A549 (cell line): ENCODE measurements around the gene DCLRE1B. TPM values are rescaled to one million over a fixed set of nuclear protein-coding genes. Genes with fewer than 3 reads are reported as not detected.

Experiments used
- ATAC-seq, 2 experiments: fragments of 200-7000 bp in 1 of 2; fragments of >200 bp in 1 of 2; cut with Nextera tagmentation in 1 of 2; cut with Tn5 transposase in 1 of 2; 3 replicates each; pipeline versions ENCODE4 v1.8.0 to v1.9.1; 2018 to 2020; ENCODE audit warnings: mild to moderate bottlenecking in 1 of 2, moderate library complexity in 1 of 2
- CTCF ChIA-PET: fragments of 300-600 bp; sonication (Branson Sonifier 250); formaldehyde crosslinking; extraction: SDS; loops from one replicate; lab custom pipeline; 2021; ENCODE audit warnings: antibody characterized with exemption, inconsistent platforms; lab: Yijun Ruan, JAX
- POLR2A ChIA-PET: fragments of 350-600 bp; formaldehyde crosslinking; extraction: SDS; loops from one replicate; lab custom pipeline; 2021; ENCODE audit warnings: antibody characterized with exemption, inconsistent platforms; lab: Yijun Ruan, JAX
- DNase-seq, 2 experiments: peaks; one replicate each; pipeline versions ENCODE4 v3.0.0 to v3.0.0-alpha.2; 2011 to 2016; ENCODE audit warnings: low read depth in 1 of 2, low spot score in 1 of 2
- FAIRE-seq: peaks from 2 replicates; lab custom pipeline; 2011; peaks lifted over from hg19 to GRCh38; lab: Jason Lieb, UNC
- H3K27ac ChIP-seq, 2 experiments: fragments of >200 bp; sonication (Bioruptor Twin); formaldehyde crosslinking; 3 replicates each; pipeline ENCODE4 v1.5.1; 2016 to 2017
- H3K4me1 ChIP-seq: fragments of >200 bp; sonication (Bioruptor Twin); formaldehyde crosslinking; 3 replicates; pipeline ENCODE4 v1.6.1; 2016
- H3K4me2 ChIP-seq: fragments of >200 bp; sonication (Bioruptor Twin); formaldehyde crosslinking; 3 replicates; pipeline ENCODE4 v1.6.1; 2016
- H3K4me3 ChIP-seq: fragments of >200 bp; sonication (Bioruptor Twin); formaldehyde crosslinking; 3 replicates; pipeline ENCODE4 v1.5.1; 2016
- H3K9me3 ChIP-seq: fragments of >200 bp; sonication (Bioruptor Twin); formaldehyde crosslinking; 3 replicates; pipeline ENCODE4 v1.6.1; 2016
- BCL3 ChIP-seq: fragments of >200 bp; sonication (Bioruptor Twin); formaldehyde crosslinking; IDR thresholded peaks from 3 replicates; pipeline ENCODE4 v1.6.1; 2016
- BHLHE40 ChIP-seq: IDR thresholded peaks from 2 replicates; pipeline ENCODE4 v1.6.1; 2012; ENCODE audit warnings: low read depth, low read length, inconsistent platforms
- CBX2 ChIP-seq: fragments of 200-600 bp; sonication (generic); IDR thresholded peaks from 2 replicates; pipeline ENCODE4 v1.6.1; 2016; ENCODE audit warnings: low read depth, mild to moderate bottlenecking, borderline replicate concordance
- CEBPB ChIP-seq, 2 experiments: fragments of >200 bp in 1 of 2; sonication (Bioruptor Twin) in 1 of 2; formaldehyde crosslinking in 1 of 2; IDR thresholded peaks; 2 replicates each; pipeline ENCODE4 v1.6.1; 2012 to 2016
- CHD2 ChIP-seq: fragments of 150-350 bp; IDR thresholded peaks from 2 replicates; pipeline ENCODE4 v1.6.1; 2014; ENCODE audit warnings: low read length; ENCODE audit not compliant: partially characterized antibody
- E2F6 ChIP-seq: IDR thresholded peaks from 2 replicates; pipeline ENCODE4 v1.6.1; 2012; ENCODE audit warnings: low read depth, borderline replicate concordance
- EHF ChIP-seq: fragments of 250-450 bp; sonication (Bioruptor Pico); IDR thresholded peaks from 2 replicates; pipeline ENCODE4 v1.5.0; 2020; ENCODE audit warnings: mild to moderate bottlenecking
- FOSB ChIP-seq: fragments of 250-450 bp; sonication (Bioruptor Pico); IDR thresholded peaks from 2 replicates; pipeline ENCODE4 v1.5.0; 2020; ENCODE audit warnings: mild to moderate bottlenecking, moderate library complexity
- FOSL2 ChIP-seq, 2 experiments: fragments of 450-650 bp in 1 of 2; fragments of >200 bp in 1 of 2; sonication (Bioruptor Twin) in 1 of 2; formaldehyde crosslinking; IDR thresholded peaks; 2 replicates each; pipeline versions ENCODE4 v1.5.0 to v1.6.1; 2016 to 2020; ENCODE audit warnings: mild to moderate bottlenecking in 1 of 2, moderate library complexity in 1 of 2
- GATA3 ChIP-seq: IDR thresholded peaks from 2 replicates; pipeline ENCODE4 v1.6.1; 2012; ENCODE audit warnings: borderline replicate concordance
- HDAC2 ChIP-seq: fragments of 200-600 bp; sonication (generic); IDR thresholded peaks from 2 replicates; pipeline ENCODE4 v1.6.1; 2016
- HOXB5 ChIP-seq: fragments of 250-450 bp; sonication (Bioruptor Pico); IDR thresholded peaks from 2 replicates; pipeline ENCODE4 v1.5.0; 2020; ENCODE audit warnings: mild to moderate bottlenecking, moderate library complexity
- JUNB ChIP-seq: fragments of >200 bp; sonication (Bioruptor Twin); formaldehyde crosslinking; IDR thresholded peaks from 2 replicates; pipeline ENCODE4 v1.6.1; 2016
- MAFK ChIP-seq: fragments of 450-650 bp; IDR thresholded peaks from 2 replicates; pipeline ENCODE4 v1.6.1; 2014; ENCODE audit not compliant: partially characterized antibody
- NFE2L2 ChIP-seq: fragments of 150-350 bp; conservative IDR thresholded peaks from 2 replicates; pipeline ENCODE4 v1.6.1; 2014; ENCODE audit warnings: low read length
- PHF8 ChIP-seq: fragments of 200-600 bp; sonication (generic); IDR thresholded peaks from 2 replicates; pipeline ENCODE4 v1.6.1; 2016; ENCODE audit warnings: low read depth, mild to moderate bottlenecking, antibody characterized with exemption, moderate library complexity, borderline replicate concordance
- POLR2A ChIP-seq: IDR thresholded peaks from 2 replicates; pipeline ENCODE4 v1.6.1; 2012; ENCODE audit warnings: mild to moderate bottlenecking, low read length
- RARB ChIP-seq: fragments of 250-450 bp; sonication (Bioruptor Pico); IDR thresholded peaks from 2 replicates; pipeline ENCODE4 v1.8.0; 2021; ENCODE audit warnings: mild to moderate bottlenecking, moderate library complexity
- TFCP2L1 ChIP-seq: fragments of 250-450 bp; sonication (Bioruptor Pico); IDR thresholded peaks from 2 replicates; pipeline ENCODE4 v1.5.0; 2021; ENCODE audit warnings: mild to moderate bottlenecking
- ZC3H11A ChIP-seq: fragments of 450-650 bp; IDR thresholded peaks from 2 replicates; pipeline ENCODE4 v1.6.1; 2014; ENCODE audit warnings: antibody characterized with exemption, mild to moderate bottlenecking
- ZFP36 ChIP-seq: fragments of 450-650 bp; IDR thresholded peaks from 2 replicates; pipeline ENCODE4 v1.6.1; 2014; ENCODE audit warnings: borderline replicate concordance; ENCODE audit not compliant: partially characterized antibody
- ZNF302 ChIP-seq: fragments of 250-450 bp; sonication (Bioruptor Pico); IDR thresholded peaks from 2 replicates; pipeline ENCODE4 v1.9.0; 2021; ENCODE audit warnings: inconsistent platforms, mild to moderate bottlenecking, moderate library complexity
- ZSCAN20 ChIP-seq: fragments of 250-450 bp; sonication (Bioruptor Pico); IDR thresholded peaks from 2 replicates; pipeline ENCODE4 v1.8.0; 2022; ENCODE audit warnings: mild to moderate bottlenecking, moderate library complexity
- WGBS: methylation state at CpG from one replicate; pipeline ENCODE4 v1.1.6; 2017; ENCODE audit errors: missing lambda C conversion rate; 5-methylcytosine and 5-hydroxymethylcytosine counted together
- polyA plus RNA-seq, 4 experiments: library from polyadenylated mRNA; depleted of rRNA in 3 of 4; stranded (reverse); fragments of >200 nt; fragmentation: RNase III in 1 of 4; extraction: RNeasy Plus Mini Kit Qiagen cat#74134 plus additional on column Dnase treatment in 1 of 4; gene quantifications; 2 replicates in 3 of 4; 3 replicates in 1 of 4; pipeline ENCODE4 v1.2.3, GENCODE V29; 2011 to 2017
- TF ChIP-seq, protein P1 (sequence below): fragments of 250-450 bp; sonication (Bioruptor Pico); IDR thresholded peaks from 2 replicates; pipeline ENCODE4 v1.5.0; 2021; ENCODE audit warnings: mild to moderate bottlenecking, moderate library complexity, borderline replicate concordance
- TF ChIP-seq, protein P2 (sequence below): fragments of 200-600 bp; sonication (generic); IDR thresholded peaks from 2 replicates; pipeline ENCODE4 v1.6.1; 2016; ENCODE audit warnings: antibody characterized with exemption, mild to moderate bottlenecking, moderate library complexity
- TF ChIP-seq, protein P3 (sequence below): fragments of 450-650 bp; IDR thresholded peaks from 2 replicates; pipeline ENCODE4 v1.6.1; 2014; ENCODE audit warnings: antibody characterized with exemption
- TF ChIP-seq, protein P4 (sequence below): IDR thresholded peaks from 2 replicates; pipeline ENCODE4 v1.6.1; 2012

DCLRE1B gene
- polyA plus RNA-seq, 2 of the 4 experiments (the other 2 are of a cell fraction) = 4.8 to 5.7 TPM

- DNase-seq = no peak
- Histone ChIP-seq H3K27ac (no peak overlapping the region), H3K9me3 (no peaks in the 10 kb centered on the region), H3K4me1 (peaks cover 7% of the 10 kb centered on the region; the same call in 1 of the 3 replicates), H3K4me3 (no peak overlapping the region), H3K4me2 (no peak overlapping the region)
- POLR2A ChIA-PET = no interaction called here
- no peak for FAIRE-seq
- CTCF ChIA-PET = no interaction called here
- no peak for ATAC-seq
- TF ChIP-seq CHD2 (no peak), PHF8 (no peak), TFCP2L1 (CRISPR knock-in tag) (no peak), FOSL2 (IDR thresholded peaks at IDR 0.05) (no peak), FOSL2 (CRISPR knock-in tag; IDR thresholded peaks at IDR 0.05) (no peak), CBX2 (no peak), GATA3 (no peak), BHLHE40 (no peak), FOSB (CRISPR knock-in tag) (no peak), CEBPB (IDR thresholded peaks at IDR 0.05) (no peak), ZC3H11A (no peak), HOXB5 (CRISPR knock-in tag) (no peak), ZSCAN20 (no peak), HDAC2 (no peak), E2F6 (no peak), POLR2A (no peak), RARB (CRISPR knock-in tag) (no peak)
- TF ChIP-seq, protein P1, sequence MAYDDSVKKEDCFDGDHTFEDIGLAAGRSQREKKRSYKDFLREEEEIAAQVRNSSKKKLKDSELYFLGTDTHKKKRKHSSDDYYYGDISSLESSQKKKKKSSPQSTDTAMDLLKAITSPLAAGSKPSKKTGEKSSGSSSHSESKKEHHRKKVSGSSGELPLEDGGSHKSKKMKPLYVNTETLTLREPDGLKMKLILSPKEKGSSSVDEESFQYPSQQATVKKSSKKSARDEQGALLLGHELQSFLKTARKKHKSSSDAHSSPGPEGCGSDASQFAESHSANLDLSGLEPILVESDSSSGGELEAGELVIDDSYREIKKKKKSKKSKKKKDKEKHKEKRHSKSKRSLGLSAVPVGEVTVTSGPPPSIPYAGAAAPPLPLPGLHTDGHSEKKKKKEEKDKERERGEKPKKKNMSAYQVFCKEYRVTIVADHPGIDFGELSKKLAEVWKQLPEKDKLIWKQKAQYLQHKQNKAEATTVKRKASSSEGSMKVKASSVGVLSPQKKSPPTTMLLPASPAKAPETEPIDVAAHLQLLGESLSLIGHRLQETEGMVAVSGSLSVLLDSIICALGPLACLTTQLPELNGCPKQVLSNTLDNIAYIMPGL (CRISPR knock-in tag) = no peak
- TF ChIP-seq, protein P2, sequence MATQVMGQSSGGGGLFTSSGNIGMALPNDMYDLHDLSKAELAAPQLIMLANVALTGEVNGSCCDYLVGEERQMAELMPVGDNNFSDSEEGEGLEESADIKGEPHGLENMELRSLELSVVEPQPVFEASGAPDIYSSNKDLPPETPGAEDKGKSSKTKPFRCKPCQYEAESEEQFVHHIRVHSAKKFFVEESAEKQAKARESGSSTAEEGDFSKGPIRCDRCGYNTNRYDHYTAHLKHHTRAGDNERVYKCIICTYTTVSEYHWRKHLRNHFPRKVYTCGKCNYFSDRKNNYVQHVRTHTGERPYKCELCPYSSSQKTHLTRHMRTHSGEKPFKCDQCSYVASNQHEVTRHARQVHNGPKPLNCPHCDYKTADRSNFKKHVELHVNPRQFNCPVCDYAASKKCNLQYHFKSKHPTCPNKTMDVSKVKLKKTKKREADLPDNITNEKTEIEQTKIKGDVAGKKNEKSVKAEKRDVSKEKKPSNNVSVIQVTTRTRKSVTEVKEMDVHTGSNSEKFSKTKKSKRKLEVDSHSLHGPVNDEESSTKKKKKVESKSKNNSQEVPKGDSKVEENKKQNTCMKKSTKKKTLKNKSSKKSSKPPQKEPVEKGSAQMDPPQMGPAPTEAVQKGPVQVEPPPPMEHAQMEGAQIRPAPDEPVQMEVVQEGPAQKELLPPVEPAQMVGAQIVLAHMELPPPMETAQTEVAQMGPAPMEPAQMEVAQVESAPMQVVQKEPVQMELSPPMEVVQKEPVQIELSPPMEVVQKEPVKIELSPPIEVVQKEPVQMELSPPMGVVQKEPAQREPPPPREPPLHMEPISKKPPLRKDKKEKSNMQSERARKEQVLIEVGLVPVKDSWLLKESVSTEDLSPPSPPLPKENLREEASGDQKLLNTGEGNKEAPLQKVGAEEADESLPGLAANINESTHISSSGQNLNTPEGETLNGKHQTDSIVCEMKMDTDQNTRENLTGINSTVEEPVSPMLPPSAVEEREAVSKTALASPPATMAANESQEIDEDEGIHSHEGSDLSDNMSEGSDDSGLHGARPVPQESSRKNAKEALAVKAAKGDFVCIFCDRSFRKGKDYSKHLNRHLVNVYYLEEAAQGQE = no peak
- TF ChIP-seq, protein P3, sequence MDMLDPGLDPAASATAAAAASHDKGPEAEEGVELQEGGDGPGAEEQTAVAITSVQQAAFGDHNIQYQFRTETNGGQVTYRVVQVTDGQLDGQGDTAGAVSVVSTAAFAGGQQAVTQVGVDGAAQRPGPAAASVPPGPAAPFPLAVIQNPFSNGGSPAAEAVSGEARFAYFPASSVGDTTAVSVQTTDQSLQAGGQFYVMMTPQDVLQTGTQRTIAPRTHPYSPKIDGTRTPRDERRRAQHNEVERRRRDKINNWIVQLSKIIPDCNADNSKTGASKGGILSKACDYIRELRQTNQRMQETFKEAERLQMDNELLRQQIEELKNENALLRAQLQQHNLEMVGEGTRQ = no peak
- TF ChIP-seq, protein P4, sequence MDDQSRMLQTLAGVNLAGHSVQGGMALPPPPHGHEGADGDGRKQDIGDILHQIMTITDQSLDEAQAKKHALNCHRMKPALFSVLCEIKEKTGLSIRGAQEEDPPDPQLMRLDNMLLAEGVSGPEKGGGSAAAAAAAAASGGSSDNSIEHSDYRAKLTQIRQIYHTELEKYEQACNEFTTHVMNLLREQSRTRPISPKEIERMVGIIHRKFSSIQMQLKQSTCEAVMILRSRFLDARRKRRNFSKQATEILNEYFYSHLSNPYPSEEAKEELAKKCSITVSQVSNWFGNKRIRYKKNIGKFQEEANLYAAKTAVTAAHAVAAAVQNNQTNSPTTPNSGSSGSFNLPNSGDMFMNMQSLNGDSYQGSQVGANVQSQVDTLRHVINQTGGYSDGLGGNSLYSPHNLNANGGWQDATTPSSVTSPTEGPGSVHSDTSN = no peak
Observed at GRCh38 chr1:113899111-113899510, 6.0 kb upstream of the DCLRE1B start.

DNA sequence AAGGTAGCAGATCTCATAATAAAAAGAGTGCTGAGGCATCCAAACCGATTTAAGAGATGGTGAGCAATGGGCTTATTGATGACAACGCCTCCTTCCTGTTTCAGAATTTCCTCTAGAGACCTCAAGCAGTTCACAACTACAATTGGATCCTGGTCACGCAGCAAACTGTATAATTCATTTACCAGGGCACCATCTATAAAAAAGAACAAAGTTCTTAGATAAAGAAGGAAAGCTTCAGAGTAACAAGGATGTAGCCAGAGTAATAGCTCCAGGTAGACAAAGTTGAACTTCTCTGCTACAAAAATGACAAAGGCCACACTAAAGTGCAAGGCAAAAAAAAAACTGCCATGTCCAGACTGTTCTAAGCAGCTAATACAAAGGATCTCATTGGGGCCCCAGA is 3.9 kb upstream of the DCLRE1B start:
- no peak for DNase-seq
- H3K4me3 ChIP-seq = no peak overlapping the region
- WGBS = 78% methylated on average over 3 of the region's 3 CpGs
- POLR2A ChIA-PET = no interaction called here
- H3K27ac ChIP-seq = no peak overlapping the region
- no peaks in the 10 kb centered on the region for H3K9me3 ChIP-seq
- CTCF ChIA-PET = interaction anchor here (1.4 kb wide), 1 partner anchor 69 kb away, joined by 3 read pairs; no protein-coding TSS in a partner anchor
- H3K4me2 ChIP-seq = no peak overlapping the region
- ATAC-seq = no peak
- FAIRE-seq = no peak
- H3K4me1 ChIP-seq = peaks cover 9% of the 10 kb centered on the region; the same call in 1 of the 3 replicates
- no peak for TF ChIP-seq MAFK
- TF ChIP-seq, protein P1 (CRISPR knock-in tag) = no peak
- TF ChIP-seq BHLHE40 = no peak
- no peak for TF ChIP-seq ZFP36
- TF ChIP-seq FOSB (CRISPR knock-in tag) = no peak
- no peak for TF ChIP-seq BCL3
- no peak for TF ChIP-seq JUNB
- no peak for TF ChIP-seq FOSL2 (IDR thresholded peaks at IDR 0.05)
- TF ChIP-seq FOSL2 (CRISPR knock-in tag; IDR thresholded peaks at IDR 0.05) = no peak
- TF ChIP-seq ZNF302 (CRISPR knock-in tag) = no peak
- no peak for TF ChIP-seq NFE2L2
- TF ChIP-seq ZC3H11A = no peak
- TF ChIP-seq EHF = no peak
